ENCODE data around the gene PKN1.

The PKN1 gene

DNA sequence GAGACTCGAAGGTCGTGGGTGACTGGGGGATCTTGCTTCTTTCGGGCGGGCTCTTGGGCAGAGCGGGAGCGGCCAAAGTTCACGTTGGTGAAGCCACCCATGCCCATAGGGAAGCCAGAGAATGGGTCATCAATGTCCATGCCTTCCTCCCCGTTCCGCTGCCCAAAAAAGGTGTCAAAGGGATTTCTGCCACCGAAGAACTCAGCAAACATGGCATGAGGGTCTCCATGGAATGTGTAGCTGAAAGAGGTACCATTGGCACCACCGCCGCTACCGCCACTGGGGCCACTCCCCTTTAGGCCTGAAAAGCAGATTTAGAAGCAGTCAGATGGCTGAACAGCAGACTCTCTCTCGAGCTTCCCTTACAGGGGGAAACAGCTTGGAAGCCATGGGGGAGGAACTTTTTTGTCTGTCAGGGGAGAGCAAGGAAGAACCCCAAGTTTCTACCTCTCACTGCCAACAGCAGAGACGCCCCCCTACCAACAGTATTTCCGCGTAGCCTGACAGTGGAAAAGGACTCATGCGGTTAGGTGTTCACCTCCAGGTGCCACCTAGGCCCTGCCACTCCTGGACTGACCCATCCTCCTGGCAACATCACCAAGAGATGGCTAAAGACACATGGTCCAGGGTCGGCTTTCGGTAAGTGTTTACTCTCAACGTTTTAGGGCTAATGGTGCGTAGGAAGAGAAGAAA lies 83.8 kb downstream of the PKN1 start:
- no peak for DNase-seq

DNA sequence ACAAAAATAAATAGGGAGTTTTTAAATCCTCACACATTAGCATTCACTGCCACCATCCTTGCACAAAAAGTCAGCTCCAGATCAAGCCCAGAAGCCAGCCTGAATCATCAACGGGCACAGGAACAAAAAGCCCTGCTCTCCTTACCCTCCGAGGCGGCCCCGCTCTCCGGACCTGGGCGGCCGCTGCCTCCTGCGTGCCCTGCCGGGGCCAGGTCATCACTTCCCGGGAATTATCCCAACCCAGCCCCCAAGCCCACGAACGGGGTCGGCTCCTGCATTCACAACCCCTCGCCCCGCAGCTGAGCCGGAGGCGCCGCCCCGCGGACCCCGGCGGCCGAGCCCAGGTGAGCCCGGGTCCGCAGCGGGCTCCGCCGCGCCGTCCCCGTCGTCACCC lies 84.3 kb downstream of the PKN1 start:
- DNase-seq, result no peak

DNA sequence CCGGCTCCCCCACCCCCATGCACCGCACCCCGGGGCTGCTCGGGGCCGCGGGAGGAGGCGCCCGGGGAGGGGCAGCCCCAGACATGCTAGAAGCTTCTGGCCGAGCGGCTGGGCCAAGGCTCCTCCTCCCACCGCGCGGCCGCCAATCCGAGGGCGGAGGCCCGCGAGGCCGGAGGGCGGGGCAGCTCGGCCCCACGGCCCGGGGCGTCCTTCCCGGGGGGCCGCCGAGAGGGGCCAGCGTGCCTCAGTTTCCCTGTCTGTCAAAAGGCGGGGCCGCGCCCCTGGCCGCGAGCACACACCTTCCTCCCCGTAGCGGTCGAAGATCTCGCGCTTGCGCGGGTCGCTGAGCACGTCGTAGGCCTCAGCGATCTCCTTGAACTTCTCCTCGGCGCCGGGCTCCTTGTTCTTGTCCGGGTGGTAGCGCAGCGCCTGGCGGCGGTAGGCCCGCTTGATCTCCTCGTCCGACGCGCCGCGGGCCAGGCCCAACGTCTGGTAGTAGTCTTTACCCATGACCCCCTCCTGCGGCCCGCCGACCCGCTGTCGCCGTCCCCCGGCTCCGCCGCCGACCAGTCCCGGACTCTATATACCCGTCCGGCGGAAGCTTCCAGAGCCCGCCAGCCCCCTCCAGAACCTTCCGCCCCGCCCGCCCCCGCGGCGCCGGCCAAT lies 84.9 kb downstream of the PKN1 start, which contains the start of gene DNAJB1:
DNAJB1 (minus strand) TSS at position 558 of the 666 bp plus-strand sequence; CDS start at position 510, 48 bp downstream.
- no peak for DNase-seq

DNA sequence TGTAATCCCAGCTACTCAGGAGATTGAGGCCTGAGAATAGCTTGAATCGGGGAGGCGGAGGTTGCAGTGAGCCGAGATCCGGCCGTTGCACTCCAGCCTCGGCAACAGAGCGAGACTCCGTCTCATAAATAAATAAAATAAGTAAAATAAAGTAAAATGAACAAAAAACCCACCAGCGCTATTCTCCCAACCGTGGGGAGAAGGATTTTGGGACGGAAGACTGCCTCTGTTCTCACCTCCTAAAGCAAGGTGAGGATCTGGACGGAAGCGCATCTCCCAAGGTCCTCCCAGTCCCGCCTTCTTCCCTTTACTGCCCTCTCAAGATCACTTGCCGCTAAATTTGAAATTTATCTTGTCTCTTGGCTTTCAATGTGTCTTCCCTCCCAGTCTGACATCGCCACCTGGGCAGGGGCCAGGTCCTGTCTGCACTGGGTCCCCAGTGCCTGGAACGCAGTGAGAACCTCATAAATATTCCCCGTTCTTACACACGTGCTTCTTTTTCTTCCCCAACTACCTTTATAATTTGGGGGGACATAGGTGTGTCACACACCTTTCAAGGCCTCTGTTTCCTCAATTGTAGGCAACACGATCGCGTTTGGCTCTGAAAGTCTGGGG lies 86.2 kb downstream of the PKN1 start:
- no peak for DNase-seq

DNA sequence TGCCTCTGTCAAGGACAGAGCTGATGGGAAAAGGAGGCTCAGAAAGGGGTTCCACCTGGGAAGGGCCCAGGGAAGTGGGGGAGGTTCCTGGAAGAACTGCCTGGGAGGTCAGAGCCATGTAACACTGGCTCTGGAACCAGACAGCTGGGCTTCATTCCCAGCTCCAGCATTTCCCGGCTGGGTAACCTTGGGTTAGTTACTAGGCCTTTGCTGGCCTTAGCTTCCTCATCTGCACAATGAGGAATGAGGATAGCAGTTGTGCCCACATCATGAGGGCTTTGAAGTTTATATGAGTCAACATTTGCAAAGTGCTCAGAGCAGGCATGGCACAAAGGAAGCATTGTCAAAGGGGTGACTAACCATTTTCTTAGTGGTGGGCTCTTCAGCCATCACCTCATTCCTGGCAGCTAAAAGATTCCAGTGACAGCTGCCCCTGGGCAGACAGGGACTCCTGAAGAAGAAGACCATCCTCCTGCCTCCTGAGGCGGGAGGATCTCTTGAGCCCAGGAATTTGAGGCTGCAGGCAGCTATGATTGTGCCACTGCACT lies 86.8 kb downstream of the PKN1 start:
- DNase-seq, result no peak

DNA sequence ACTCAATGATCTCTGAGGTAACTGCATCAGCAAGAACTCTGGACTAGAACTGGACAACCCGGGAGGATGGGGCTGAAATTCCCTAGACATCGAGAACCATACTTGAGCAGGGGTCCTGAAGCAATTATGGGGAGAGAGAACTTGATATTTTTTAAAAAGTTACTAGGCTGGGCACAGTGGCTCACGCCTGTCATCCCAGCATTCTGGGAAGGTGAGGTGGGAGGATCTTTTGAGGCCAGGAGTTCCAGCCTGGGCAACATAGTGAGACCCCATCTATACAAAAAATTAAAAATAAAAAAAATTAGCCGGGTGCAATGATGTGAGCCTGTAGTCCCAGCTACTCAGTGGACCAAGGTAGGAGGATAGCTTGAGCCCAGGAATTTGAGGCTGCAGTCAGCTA lies 87.4 kb downstream of the PKN1 start:
- no peak for DNase-seq

All from 8988T (cell line).